DND-41 (cell line): ENCODE data around the gene STARD3.

ENCODE experiments used
- CTCF ChIP-seq: IDR thresholded peaks from 2 replicates; pipeline ENCODE4 v1.5.1; 2012; ENCODE audit warnings: borderline replicate concordance, low read length, moderate library complexity, mild to moderate bottlenecking; ENCODE audit not compliant: poor library complexity, severe bottlenecking; ENCODE audit errors: extremely low read depth
- EZH2 ChIP-seq: IDR thresholded peaks from 3 replicates; pipeline ENCODE4 v1.6.1; 2012; ENCODE audit warnings: borderline replicate concordance, low read depth, mild to moderate bottlenecking, moderate library complexity, low read length, inconsistent platforms; ENCODE audit not compliant: severe bottlenecking

- TF ChIP-seq CTCF = no peak
- TF ChIP-seq EZH2 = no peak
These were observed 5.5 kb downstream of the STARD3 start for GRCh38 chr17:39642291-39643074.
